ENCODE results near the gene GRM1.

DNA sequence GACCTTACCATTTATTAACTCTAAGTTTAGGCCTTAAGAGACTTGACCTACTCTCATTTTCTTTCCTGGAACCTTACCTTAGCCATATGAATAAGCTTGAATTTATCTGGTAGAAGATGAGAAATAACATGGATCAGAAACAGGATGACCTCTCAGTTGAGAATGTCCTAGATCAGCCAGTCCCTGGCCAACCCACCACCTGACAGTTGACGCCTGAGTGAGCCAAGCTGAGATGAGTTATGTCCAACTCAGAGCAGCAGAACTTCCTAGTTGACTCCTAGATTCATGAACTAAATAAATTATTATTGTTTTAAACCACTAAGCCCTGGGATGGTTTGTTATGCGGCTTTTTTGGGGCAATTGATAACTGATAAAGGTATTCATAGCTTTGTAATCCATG is 281.8 kb downstream of the GRM1 start:
- no peak for TF ChIP-seq GATA2 (IDR thresholded peaks at IDR 0.05; ENCODE audit: low read depth, low read length)
- no peak for TF ChIP-seq GATA3 (IDR thresholded peaks at IDR 0.05; ENCODE audit: low read depth, low read length)

Measured in SH-SY5Y (cell line).